ENCODE measurements around the gene SV2C.

GRCh38 chr5:76389513-76390154 is 306.5 kb downstream of the SV2C start:
- TF ChIP-seq CTCF (IDR thresholded peaks at IDR 0.05) (no peak), POLR2A (IDR thresholded peaks at IDR 0.05) (no peak)
